Measurements from ENCODE around the gene NPR1.

GRCh38 chr1:153649137-153649862 is 29.2 kb upstream of the NPR1 start:
- TF ChIP-seq CTCF (IDR thresholded peaks at IDR 0.05): no peak
- no peak for TF ChIP-seq POLR2AphosphoS5 (IDR thresholded peaks at IDR 0.05)
- no peak for TF ChIP-seq POLR2A (IDR thresholded peaks at IDR 0.05)

All from breast epithelium (tissue), 3 donors.